Endothelial cell (in vitro differentiated cells): ENCODE data around the gene SKIDA1. TPM values are rescaled to one million over a fixed set of nuclear protein-coding genes. Genes with fewer than 3 reads are reported as not detected.

Experiments
- DNase-seq: peaks from one replicate; pipeline ENCODE4 v3.0.0; 2021; ENCODE audit warnings: low spot score
- H3K27ac Mint-ChIP-seq: one replicate; pipeline ENCODE4 v1.8.0; 2021; ENCODE audit warnings: mixed read lengths, inconsistent platforms; ENCODE audit not compliant: unreplicated experiment
- H3K27me3 Mint-ChIP-seq: one replicate; pipeline ENCODE4 v1.8.0; 2021; ENCODE audit warnings: mild to moderate bottlenecking, moderate library complexity, mixed read lengths, inconsistent platforms; ENCODE audit not compliant: unreplicated experiment
- H3K36me3 Mint-ChIP-seq: one replicate; pipeline ENCODE4 v1.8.0; 2021; ENCODE audit warnings: mild to moderate bottlenecking, low read depth, mixed read lengths, inconsistent platforms; ENCODE audit not compliant: unreplicated experiment
- H3K4me1 Mint-ChIP-seq: one replicate; pipeline ENCODE4 v1.8.0; 2021; ENCODE audit warnings: mild to moderate bottlenecking, mixed read lengths, inconsistent platforms; ENCODE audit not compliant: unreplicated experiment
- H3K4me3 Mint-ChIP-seq: one replicate; pipeline ENCODE4 v1.8.0; 2021; ENCODE audit warnings: mild to moderate bottlenecking, mixed read lengths, inconsistent platforms; ENCODE audit not compliant: unreplicated experiment
- H3K9me3 Mint-ChIP-seq: one replicate; pipeline ENCODE4 v1.8.0; 2021; ENCODE audit warnings: mixed read lengths, inconsistent platforms; ENCODE audit not compliant: unreplicated experiment
- total RNA-seq: library from RNA; stranded (reverse); fragmentation: NEBNext Ultra II Directional; extraction: Animal tissue kit (Norgen Biotek cat#: 25700); gene quantifications from one replicate; pipeline ENCODE4 v1.2.1, GENCODE V29; 2021; ENCODE audit not compliant: unreplicated experiment
- TF ChIP-seq, protein P1 (sequence below): fragments of 200-600 bp; sonication (generic); IDR thresholded peaks from one replicate; pipeline ENCODE4 v1.5.0; 2021; ENCODE audit warnings: antibody characterized with exemption; ENCODE audit not compliant: unreplicated experiment

Gene SKIDA1
- total RNA-seq, 1 donor from 2014 or later = 5.9 TPM

DNA sequence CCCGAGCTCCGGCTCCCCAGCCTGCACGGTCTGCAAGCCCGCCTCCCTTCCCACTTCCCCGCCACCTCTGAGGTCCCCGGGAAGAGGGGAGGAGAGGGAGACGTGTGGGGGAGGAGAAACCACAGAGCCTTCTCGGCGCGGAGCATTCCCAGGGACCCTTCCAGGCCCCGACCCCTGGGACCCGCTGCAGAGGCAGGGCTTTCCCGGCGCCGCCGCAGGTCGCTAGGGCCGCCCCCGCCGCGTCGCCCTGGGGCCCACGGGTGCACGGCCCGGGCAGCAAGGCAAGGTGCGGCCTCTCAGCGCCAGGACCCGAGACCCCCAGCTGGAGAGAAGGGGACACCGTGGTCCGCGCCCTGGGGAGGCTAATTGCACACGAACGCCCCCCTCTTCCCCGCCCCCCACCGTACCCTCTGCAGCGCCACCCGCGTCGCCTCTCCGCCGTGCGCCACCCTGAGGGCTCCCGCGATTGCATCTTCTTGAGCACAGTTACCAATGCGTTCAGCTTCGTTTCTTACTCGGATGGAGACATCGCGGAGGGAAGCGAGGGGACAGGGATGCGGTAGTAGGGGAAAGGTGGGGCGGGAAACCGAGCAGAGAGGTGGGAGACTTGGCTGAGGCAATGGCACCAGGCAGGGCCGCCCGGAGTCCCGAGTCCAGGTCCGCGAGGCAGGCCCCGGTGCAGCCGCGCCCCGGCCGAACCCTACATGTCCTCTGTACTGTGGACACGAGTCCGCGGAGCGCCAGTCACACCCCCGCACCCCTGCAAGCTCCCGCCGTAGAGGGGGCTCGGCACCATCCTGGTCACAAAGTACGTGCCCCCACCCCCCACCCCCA, 28.9 kb downstream of the SKIDA1 start:
- peak; percentile 57 for DNase-seq
- H3K27me3 Mint-ChIP-seq = peaks cover 15% of the 10 kb centered on the region
- H3K4me3 Mint-ChIP-seq = peak overlapping the region; percentile 89
- H3K4me1 Mint-ChIP-seq = peaks cover 40% of the 10 kb centered on the region
- H3K9me3 Mint-ChIP-seq = no peaks in the 10 kb centered on the region
- no peaks in the 10 kb centered on the region for H3K36me3 Mint-ChIP-seq
- no peak overlapping the region for H3K27ac Mint-ChIP-seq
- TF ChIP-seq, protein P1, sequence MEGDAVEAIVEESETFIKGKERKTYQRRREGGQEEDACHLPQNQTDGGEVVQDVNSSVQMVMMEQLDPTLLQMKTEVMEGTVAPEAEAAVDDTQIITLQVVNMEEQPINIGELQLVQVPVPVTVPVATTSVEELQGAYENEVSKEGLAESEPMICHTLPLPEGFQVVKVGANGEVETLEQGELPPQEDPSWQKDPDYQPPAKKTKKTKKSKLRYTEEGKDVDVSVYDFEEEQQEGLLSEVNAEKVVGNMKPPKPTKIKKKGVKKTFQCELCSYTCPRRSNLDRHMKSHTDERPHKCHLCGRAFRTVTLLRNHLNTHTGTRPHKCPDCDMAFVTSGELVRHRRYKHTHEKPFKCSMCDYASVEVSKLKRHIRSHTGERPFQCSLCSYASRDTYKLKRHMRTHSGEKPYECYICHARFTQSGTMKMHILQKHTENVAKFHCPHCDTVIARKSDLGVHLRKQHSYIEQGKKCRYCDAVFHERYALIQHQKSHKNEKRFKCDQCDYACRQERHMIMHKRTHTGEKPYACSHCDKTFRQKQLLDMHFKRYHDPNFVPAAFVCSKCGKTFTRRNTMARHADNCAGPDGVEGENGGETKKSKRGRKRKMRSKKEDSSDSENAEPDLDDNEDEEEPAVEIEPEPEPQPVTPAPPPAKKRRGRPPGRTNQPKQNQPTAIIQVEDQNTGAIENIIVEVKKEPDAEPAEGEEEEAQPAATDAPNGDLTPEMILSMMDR = no peak

DNA sequence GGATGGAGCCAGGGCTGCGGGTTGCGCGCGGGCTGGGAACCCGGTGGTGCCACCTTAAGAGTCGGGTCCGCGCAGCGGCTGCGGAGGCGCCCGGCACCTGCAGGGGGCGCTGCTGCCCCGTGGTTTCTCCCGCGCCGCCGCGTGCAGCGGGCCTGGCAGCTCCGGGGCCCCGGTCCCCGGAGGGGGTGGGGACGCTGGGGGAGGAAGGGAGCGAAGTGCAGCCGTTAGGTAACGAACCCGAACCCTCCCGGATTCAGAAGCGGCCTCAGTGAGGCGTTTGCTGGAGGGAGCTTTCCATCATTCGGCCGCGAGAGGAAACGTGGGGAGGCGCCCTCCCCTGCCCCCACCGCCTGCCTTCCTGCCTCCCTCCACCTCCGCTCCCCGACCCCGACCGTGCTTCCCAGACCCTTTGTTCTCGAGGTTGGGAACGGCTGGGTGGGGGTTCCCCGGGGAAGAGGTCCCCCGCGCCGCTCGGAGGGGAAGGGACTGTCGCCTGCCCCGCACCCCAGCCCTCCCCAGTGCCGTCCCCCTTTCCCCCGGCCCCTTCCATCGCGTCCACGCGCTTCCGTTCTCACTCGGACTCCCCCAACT, 29.6 kb downstream of the SKIDA1 start:
- H3K4me3 Mint-ChIP-seq = peak overlapping the region; percentile 93
- peaks cover 15% of the 10 kb centered on the region for H3K27me3 Mint-ChIP-seq
- TF ChIP-seq, protein P1 = peak; percentile 100
- no peaks in the 10 kb centered on the region for H3K9me3 Mint-ChIP-seq
- no peaks in the 10 kb centered on the region for H3K36me3 Mint-ChIP-seq
- H3K27ac Mint-ChIP-seq = peak overlapping the region; percentile 88
- DNase-seq = peak; percentile 98
- H3K4me1 Mint-ChIP-seq = peaks cover 36% of the 10 kb centered on the region

DNA sequence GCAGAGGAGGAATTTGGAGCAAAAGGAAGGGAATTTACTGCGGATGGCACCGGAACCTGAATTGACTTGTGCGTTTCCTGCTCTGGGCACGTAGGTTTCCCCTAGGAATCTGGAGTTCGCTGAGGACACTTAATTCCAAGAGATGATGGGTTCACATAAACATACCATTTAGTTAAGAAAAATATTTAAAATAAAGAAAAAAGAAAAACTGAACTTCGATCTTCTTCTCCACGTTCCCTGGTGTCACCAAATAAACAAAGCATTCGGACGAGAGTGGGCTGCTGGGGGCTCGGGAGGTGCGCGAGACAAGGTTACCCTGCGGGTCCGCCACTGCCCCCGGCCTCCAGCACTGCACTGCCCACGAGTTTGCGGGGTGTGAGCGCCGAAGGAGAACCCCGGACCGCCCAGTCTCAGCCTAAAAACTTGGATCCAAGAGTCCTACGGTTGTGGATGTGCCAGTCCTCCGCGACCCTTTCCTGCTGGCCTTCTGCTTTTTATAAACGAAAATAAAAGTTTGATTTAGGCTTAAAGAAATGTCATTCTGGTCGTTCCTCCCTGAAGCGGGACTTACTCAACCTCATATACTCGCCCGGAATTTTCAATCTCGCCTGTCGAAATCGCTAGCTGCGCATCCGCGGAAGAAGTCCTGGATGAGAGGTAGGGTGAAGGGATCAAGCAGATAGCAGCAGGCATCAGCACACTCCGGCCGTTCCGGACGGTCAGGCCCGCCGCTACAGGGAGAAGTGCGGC, 30.3 kb downstream of the SKIDA1 start:
- no peaks in the 10 kb centered on the region for H3K9me3 Mint-ChIP-seq
- H3K4me3 Mint-ChIP-seq = peak overlapping the region; percentile 93
- TF ChIP-seq, protein P1 = no peak
- DNase-seq = peak; percentile 15
- H3K27ac Mint-ChIP-seq = peak overlapping the region; percentile 88
- H3K36me3 Mint-ChIP-seq = no peaks in the 10 kb centered on the region
- H3K4me1 Mint-ChIP-seq = peaks cover 34% of the 10 kb centered on the region
- H3K27me3 Mint-ChIP-seq = peaks cover 15% of the 10 kb centered on the region

DNA sequence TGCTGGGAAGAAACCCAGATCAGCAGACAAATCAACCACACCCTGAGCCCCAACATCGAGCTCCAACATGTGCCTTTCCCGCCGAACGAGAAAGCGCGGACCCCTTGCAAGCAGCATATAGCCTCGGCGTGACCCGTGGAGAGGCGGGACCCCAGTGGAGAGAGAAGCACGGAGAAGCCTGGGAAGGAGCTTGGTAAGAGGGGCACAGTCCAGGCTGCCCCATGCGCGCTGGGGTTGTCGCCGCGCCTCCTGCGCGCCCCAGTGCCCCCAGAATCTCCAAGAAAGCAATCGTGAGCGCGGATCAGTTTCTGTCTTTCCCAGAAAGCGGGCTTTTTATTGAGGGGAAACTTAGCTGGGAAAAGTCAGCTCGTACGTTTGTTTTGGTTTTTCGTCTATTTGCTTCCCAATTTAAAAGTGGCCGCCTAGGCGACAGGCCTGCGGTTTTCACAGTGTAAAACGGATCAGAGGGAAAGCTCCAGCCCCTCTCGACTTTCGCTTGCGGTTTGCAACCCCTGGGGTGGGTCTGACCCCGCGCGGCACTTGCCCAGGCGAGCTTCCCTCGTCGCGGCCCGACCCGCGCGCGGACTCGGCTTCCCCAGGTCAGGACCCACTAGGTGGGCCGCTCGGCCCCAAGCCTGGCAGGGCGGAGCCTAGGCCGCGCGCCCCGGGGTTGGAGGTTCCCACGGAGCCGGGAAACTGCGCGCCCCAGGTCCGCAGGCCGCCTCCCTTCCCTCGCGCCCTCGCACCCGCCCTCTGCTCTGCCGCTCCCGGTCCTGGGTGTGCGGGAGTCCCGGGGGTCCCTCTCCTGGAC, 31.1 kb downstream of the SKIDA1 start:
- peaks cover 12% of the 10 kb centered on the region for H3K27me3 Mint-ChIP-seq
- no peaks in the 10 kb centered on the region for H3K36me3 Mint-ChIP-seq
- H3K27ac Mint-ChIP-seq = peak overlapping the region; percentile 74
- DNase-seq = peak; percentile 47
- H3K4me3 Mint-ChIP-seq = peak overlapping the region; percentile 93
- peaks cover 31% of the 10 kb centered on the region for H3K4me1 Mint-ChIP-seq
- TF ChIP-seq, protein P1 = no peak
- H3K9me3 Mint-ChIP-seq = no peaks in the 10 kb centered on the region
